ENCODE measurements around the gene ZC2HC1C. TPM values are rescaled to one million over a fixed set of nuclear protein-coding genes. Genes with fewer than 3 reads are reported as not detected.

The ZC2HC1C gene
- polyA plus RNA-seq, 1 donor: 1.4 TPM

Other genes starting within 250 kb of the ZC2HC1C start
- 0.85 TPM for gene PROX2, start 193.5 kb upstream of the ZC2HC1C start, polyA plus RNA-seq (ENCODE audit: insufficient read length)
- 70.7 TPM for gene DLST, start 187.7 kb upstream of the ZC2HC1C start, polyA plus RNA-seq (ENCODE audit: insufficient read length)
- gene RPS6KL1, start 146.4 kb upstream of the ZC2HC1C start, polyA plus RNA-seq (ENCODE audit: insufficient read length): 13.5 TPM
- gene PGF, start 114.0 kb upstream of the ZC2HC1C start, polyA plus RNA-seq (ENCODE audit: insufficient read length): 43.2 TPM
- 50.7 TPM for gene EIF2B2, start 66.7 kb upstream of the ZC2HC1C start, polyA plus RNA-seq (ENCODE audit: insufficient read length)
- 23.9 TPM for gene MLH3, start 18.2 kb upstream of the ZC2HC1C start, polyA plus RNA-seq (ENCODE audit: insufficient read length)
- gene ACYP1, start 5.6 kb upstream of the ZC2HC1C start, polyA plus RNA-seq (ENCODE audit: insufficient read length): 17.8 TPM
- 82.6 TPM for gene NEK9, start 57.4 kb downstream of the ZC2HC1C start, polyA plus RNA-seq (ENCODE audit: insufficient read length)
- 114 TPM for gene TMED10, start 107.0 kb downstream of the ZC2HC1C start, polyA plus RNA-seq (ENCODE audit: insufficient read length)
- gene FOS, start 209.2 kb downstream of the ZC2HC1C start, polyA plus RNA-seq (ENCODE audit: insufficient read length): 212 TPM